Measurements from ENCODE around the gene PPP1R37.
A peak's percentile ranks its signal among the peaks of the same experiment; 100 is the strongest.

Gene PPP1R37

GRCh38 chr19:45071545-45071938 is 21.4 kb upstream of the PPP1R37 start:
- no peak for DNase-seq (ENCODE audit: low spot score)

- DNase-seq (ENCODE audit: low spot score), result no peak
Measured at GRCh38 chr19:45071969-45072790, 20.8 kb upstream of the PPP1R37 start.

- DNase-seq (ENCODE audit: low spot score), result no peak
Measured at GRCh38 chr19:45074744-45075300, 18.2 kb upstream of the PPP1R37 start.

- DNase-seq (ENCODE audit: low spot score), result peak; percentile 92
Measured at GRCh38 chr19:45075301-45076028, 17.5 kb upstream of the PPP1R37 start.

GRCh38 chr19:45076029-45076850 is 16.7 kb upstream of the PPP1R37 start, which contains the start of gene ZNF296:
TSS of gene ZNF296 (minus strand) at chr19:45076478. CDS start at chr19:45076373, 105 bp downstream.
- DNase-seq (ENCODE audit: low spot score), result peak; percentile 91

- peak; percentile 25 for DNase-seq (ENCODE audit: low spot score)
Measured at GRCh38 chr19:45076851-45077730, 15.9 kb upstream of the PPP1R37 start.

- DNase-seq (ENCODE audit: low spot score), result no peak
Measured at GRCh38 chr19:45078390-45079062, 14.5 kb upstream of the PPP1R37 start.

- peak; percentile 87 for DNase-seq (ENCODE audit: low spot score)
Measured at GRCh38 chr19:45079063-45079910, 13.7 kb upstream of the PPP1R37 start, which contains the start of gene GEMIN7. TSS of gene GEMIN7 (plus strand) at chr19:45079260. CDS start at chr19:45090115, 10,855 bp downstream.

- no peak for DNase-seq (ENCODE audit: low spot score)
Measured at GRCh38 chr19:45079911-45080370, 13.0 kb upstream of the PPP1R37 start.

- no peak for DNase-seq (ENCODE audit: low spot score)
Measured at GRCh38 chr19:45082170-45082569, 10.8 kb upstream of the PPP1R37 start.

- DNase-seq (ENCODE audit: low spot score), result no peak
Measured at GRCh38 chr19:45086480-45086879, 6.5 kb upstream of the PPP1R37 start.

GRCh38 chr19:45087531-45087930 is 5.4 kb upstream of the PPP1R37 start:
- DNase-seq (ENCODE audit: low spot score), result no peak

- DNase-seq (ENCODE audit: low spot score), result no peak
Measured at GRCh38 chr19:45090034-45090433, 2.9 kb upstream of the PPP1R37 start.

- no peak for DNase-seq (ENCODE audit: low spot score)
Measured at GRCh38 chr19:45090606-45091005, 2.4 kb upstream of the PPP1R37 start.

GRCh38 chr19:45091031-45091923 is 1.7 kb upstream of the PPP1R37 start:
- peak; percentile 98 for DNase-seq (ENCODE audit: low spot score)

- no peak for DNase-seq (ENCODE audit: low spot score)
Measured at GRCh38 chr19:45094137-45094536, 1.2 kb downstream of the PPP1R37 start.

- no peak for DNase-seq (ENCODE audit: low spot score)
Measured at GRCh38 chr19:45094707-45095106, 1.7 kb downstream of the PPP1R37 start.

All from NAMALWA (cell line).